SH-SY5Y (cell line): Measurements from ENCODE around the gene DLEC1.

Experiments
- GATA2 ChIP-seq: IDR thresholded peaks from 2 replicates; pipeline ENCODE4 v1.6.1; 2011; ENCODE audit warnings: mild to moderate bottlenecking, low read depth, low read length
- GATA3 ChIP-seq: IDR thresholded peaks from 2 replicates; pipeline ENCODE4 v1.6.1; 2011; ENCODE audit warnings: low read depth, mild to moderate bottlenecking, low read length, moderate library complexity

GRCh38 chr3:38083871-38084333 is 44.9 kb downstream of the DLEC1 start:
- no peak for TF ChIP-seq GATA2
- TF ChIP-seq GATA3, result no peak
